ENCODE results near the gene GADD45A. TPM values are rescaled to one million over a fixed set of nuclear protein-coding genes. Genes with fewer than 3 reads are reported as not detected.

Gene GADD45A
- total RNA-seq, 1 donor from 2014 or later = 143 TPM

- no peak for DNase-seq
- no peak overlapping the region for H3K27ac Mint-ChIP-seq (ENCODE audit: unreplicated experiment)
- H3K4me1 Mint-ChIP-seq (ENCODE audit: low read depth, unreplicated experiment) = peaks cover 22% of the 10 kb centered on the region
- TF ChIP-seq, protein P1, sequence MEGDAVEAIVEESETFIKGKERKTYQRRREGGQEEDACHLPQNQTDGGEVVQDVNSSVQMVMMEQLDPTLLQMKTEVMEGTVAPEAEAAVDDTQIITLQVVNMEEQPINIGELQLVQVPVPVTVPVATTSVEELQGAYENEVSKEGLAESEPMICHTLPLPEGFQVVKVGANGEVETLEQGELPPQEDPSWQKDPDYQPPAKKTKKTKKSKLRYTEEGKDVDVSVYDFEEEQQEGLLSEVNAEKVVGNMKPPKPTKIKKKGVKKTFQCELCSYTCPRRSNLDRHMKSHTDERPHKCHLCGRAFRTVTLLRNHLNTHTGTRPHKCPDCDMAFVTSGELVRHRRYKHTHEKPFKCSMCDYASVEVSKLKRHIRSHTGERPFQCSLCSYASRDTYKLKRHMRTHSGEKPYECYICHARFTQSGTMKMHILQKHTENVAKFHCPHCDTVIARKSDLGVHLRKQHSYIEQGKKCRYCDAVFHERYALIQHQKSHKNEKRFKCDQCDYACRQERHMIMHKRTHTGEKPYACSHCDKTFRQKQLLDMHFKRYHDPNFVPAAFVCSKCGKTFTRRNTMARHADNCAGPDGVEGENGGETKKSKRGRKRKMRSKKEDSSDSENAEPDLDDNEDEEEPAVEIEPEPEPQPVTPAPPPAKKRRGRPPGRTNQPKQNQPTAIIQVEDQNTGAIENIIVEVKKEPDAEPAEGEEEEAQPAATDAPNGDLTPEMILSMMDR (IDR thresholded peaks at IDR 0.05; ENCODE audit: partially characterized antibody, unreplicated experiment) = no peak
- H3K4me3 Mint-ChIP-seq (ENCODE audit: unreplicated experiment) = no peak overlapping the region
- H3K9me3 Mint-ChIP-seq (ENCODE audit: unreplicated experiment) = no peaks in the 10 kb centered on the region
- no peaks in the 10 kb centered on the region for H3K36me3 Mint-ChIP-seq (ENCODE audit: unreplicated experiment)
- H3K27me3 Mint-ChIP-seq (ENCODE audit: unreplicated experiment) = no peaks in the 10 kb centered on the region
Measured at GRCh38 chr1:67731322-67731721, 46.3 kb downstream of the GADD45A start.

DNA sequence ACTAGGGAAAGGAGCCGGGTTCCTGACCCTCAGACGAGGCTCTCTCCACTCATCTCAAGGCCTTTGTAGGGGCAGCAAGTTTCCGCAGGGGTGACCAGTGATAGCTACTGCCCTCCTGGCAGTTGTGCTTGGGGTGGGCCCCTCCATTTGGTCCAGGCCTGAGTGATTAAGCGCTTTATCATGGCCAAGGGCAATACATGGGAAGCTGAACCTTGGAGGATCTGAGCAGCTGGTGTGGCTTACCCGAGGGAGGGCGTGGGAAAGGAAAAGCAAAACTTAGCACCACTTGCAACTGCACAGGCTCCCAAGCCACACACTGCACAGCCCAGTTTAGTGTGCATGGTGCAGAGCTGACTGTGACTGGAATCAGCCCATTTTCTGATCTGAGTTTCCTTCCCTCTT lies 47.8 kb downstream of the GADD45A start:
- no peak overlapping the region for H3K27ac Mint-ChIP-seq (ENCODE audit: unreplicated experiment)
- H3K4me3 Mint-ChIP-seq (ENCODE audit: unreplicated experiment) = no peak overlapping the region

DNA sequence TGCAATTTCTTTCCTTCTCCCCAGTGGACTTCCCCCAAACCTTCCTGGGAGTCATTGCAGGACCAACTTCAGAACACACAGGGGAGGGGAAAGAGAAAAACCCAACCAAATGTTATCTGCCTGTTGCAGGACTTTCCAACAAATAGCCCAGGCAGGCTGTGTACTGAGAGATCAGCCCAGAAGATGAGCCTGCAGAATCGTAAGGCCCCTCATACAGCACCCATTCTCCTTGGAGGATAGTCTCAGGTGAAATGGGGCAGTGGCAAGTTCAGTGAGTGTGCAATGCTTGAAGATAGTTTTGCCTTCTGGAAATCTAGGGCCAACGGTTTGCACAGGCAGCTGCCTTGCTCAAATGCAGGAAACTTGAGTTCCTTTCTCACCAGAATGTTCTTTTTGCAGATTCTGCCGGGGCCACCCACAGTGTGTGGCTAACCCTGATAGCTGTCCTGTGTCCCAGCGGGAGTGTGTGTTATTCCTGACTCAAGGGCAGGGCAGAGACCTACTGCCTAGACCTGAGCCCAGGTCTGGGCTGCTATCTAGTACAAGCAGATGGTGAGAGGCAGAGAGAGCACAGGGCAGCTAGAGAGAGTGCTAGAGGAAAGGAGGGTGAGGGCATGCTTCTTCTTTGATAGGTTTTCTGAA lies 48.8 kb downstream of the GADD45A start:
- H3K9me3 Mint-ChIP-seq (ENCODE audit: unreplicated experiment) = no peaks in the 10 kb centered on the region
- H3K4me3 Mint-ChIP-seq (ENCODE audit: unreplicated experiment) = no peak overlapping the region
- H3K4me1 Mint-ChIP-seq (ENCODE audit: low read depth, unreplicated experiment) = peaks cover 22% of the 10 kb centered on the region
- H3K27ac Mint-ChIP-seq (ENCODE audit: unreplicated experiment) = no peak overlapping the region
- TF ChIP-seq, protein P1 (IDR thresholded peaks at IDR 0.05; ENCODE audit: partially characterized antibody, unreplicated experiment) = no peak
- H3K36me3 Mint-ChIP-seq (ENCODE audit: unreplicated experiment) = no peaks in the 10 kb centered on the region
- H3K27me3 Mint-ChIP-seq (ENCODE audit: unreplicated experiment) = peaks cover 1% of the 10 kb centered on the region
- no peak for DNase-seq

More for the DNA sequence above, 47.8 kb downstream of the GADD45A start:
- DNase-seq = no peak
- Mint-ChIP-seq H3K27me3 (ENCODE audit: unreplicated experiment) (peaks cover 1% of the 10 kb centered on the region), H3K36me3 (ENCODE audit: unreplicated experiment) (no peaks in the 10 kb centered on the region), H3K4me1 (ENCODE audit: low read depth, unreplicated experiment) (peaks cover 22% of the 10 kb centered on the region), H3K9me3 (ENCODE audit: unreplicated experiment) (no peaks in the 10 kb centered on the region)
- TF ChIP-seq, protein P1 (IDR thresholded peaks at IDR 0.05; ENCODE audit: partially characterized antibody, unreplicated experiment) = no peak

GRCh38 chr1:67734323-67734690 lies 49.3 kb downstream of the GADD45A start:
- H3K27ac Mint-ChIP-seq (ENCODE audit: unreplicated experiment) = no peak overlapping the region
- peaks cover 22% of the 10 kb centered on the region for H3K4me1 Mint-ChIP-seq (ENCODE audit: low read depth, unreplicated experiment)
- DNase-seq = no peak
- no peaks in the 10 kb centered on the region for H3K9me3 Mint-ChIP-seq (ENCODE audit: unreplicated experiment)
- TF ChIP-seq, protein P1 (IDR thresholded peaks at IDR 0.05; ENCODE audit: partially characterized antibody, unreplicated experiment) = no peak
- H3K36me3 Mint-ChIP-seq (ENCODE audit: unreplicated experiment) = no peaks in the 10 kb centered on the region
- H3K4me3 Mint-ChIP-seq (ENCODE audit: unreplicated experiment) = no peak overlapping the region
- peaks cover 1% of the 10 kb centered on the region for H3K27me3 Mint-ChIP-seq (ENCODE audit: unreplicated experiment)

DNA sequence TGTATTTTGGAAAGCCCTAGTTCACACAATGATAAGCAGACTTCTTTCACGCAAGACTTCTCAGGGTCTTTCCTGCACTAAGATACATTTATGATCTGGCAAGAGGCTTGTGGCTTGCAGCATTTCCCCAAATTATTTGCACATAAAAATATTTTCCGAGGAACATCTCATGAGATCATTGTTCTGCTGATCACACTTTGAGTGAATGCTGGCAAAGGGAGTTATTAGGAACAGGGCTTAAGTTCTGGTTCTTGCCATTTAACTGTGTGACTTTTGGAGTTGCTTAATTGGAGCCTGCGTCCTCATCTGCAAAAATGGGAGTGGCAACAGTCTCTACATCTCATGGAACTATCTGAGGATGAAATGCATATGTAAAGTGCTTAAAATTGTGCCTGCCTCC lies 50.2 kb downstream of the GADD45A start:
- peaks cover 1% of the 10 kb centered on the region for H3K27me3 Mint-ChIP-seq (ENCODE audit: unreplicated experiment)
- H3K27ac Mint-ChIP-seq (ENCODE audit: unreplicated experiment) = no peak overlapping the region
- no peaks in the 10 kb centered on the region for H3K9me3 Mint-ChIP-seq (ENCODE audit: unreplicated experiment)
- no peaks in the 10 kb centered on the region for H3K36me3 Mint-ChIP-seq (ENCODE audit: unreplicated experiment)
- DNase-seq = no peak
- TF ChIP-seq, protein P1 (IDR thresholded peaks at IDR 0.05; ENCODE audit: partially characterized antibody, unreplicated experiment) = no peak
- no peak overlapping the region for H3K4me3 Mint-ChIP-seq (ENCODE audit: unreplicated experiment)
- peaks cover 22% of the 10 kb centered on the region for H3K4me1 Mint-ChIP-seq (ENCODE audit: low read depth, unreplicated experiment)

All from glutamatergic neuron (in vitro differentiated cells).